HG02981 (cell line): ENCODE measurements around the gene MAGI2.

Source experiments
- ATAC-seq: cut with Tn5 transposase; IDR thresholded peaks from one replicate; pipeline ENCODE4 v1.9.1; 2021; ENCODE audit warnings: mild to moderate bottlenecking, moderate library complexity; ENCODE audit not compliant: unreplicated experiment

The MAGI2 gene

DNA sequence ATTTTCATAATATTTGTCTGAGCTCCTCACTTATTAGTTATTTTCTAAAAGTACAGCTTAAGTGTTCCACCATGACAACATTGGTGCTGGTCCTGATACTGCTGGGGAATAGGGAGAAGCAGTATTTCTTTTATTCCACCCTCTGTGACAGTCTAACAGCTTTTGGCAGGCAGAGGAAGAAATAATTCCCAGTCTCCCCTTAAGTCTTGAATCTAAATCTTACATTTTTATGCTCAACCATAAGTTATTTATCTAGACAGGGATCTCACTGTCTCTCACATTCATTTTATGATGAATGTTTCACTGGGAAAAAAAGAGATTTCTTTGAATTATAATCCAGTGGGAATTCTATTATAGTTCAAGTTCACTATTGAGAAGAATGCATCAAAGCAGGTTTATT lies 71.5 kb downstream of the MAGI2 start:
- ATAC-seq: no peak

- ATAC-seq: no peak
Observed at GRCh38 chr7:79377097-79377496, 76.4 kb downstream of the MAGI2 start.

- no peak for ATAC-seq
Observed at GRCh38 chr7:79376299-79377025, 77.0 kb downstream of the MAGI2 start.

DNA sequence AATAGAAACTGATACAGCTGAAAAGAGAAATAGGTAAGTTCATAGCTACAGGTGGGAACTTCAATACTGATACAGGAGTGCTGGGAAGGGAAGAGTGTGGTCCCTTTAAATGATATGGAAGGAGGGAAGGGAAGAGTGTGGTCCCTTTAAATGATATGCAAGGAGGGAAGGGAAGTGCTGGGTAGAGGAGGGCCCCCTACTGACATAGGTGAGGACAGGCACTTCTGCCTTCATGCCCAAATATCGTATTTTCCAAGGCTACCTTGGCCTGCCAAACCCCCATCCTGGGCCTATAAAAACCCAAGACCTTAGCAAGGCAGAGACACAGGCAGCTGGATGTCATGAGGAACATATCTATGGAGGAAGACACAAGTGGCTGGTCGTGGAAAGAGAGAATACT lies 92.3 kb downstream of the MAGI2 start:
- ATAC-seq: no peak

GRCh38 chr7:79359827-79360226 lies 93.6 kb downstream of the MAGI2 start:
- ATAC-seq: no peak

DNA sequence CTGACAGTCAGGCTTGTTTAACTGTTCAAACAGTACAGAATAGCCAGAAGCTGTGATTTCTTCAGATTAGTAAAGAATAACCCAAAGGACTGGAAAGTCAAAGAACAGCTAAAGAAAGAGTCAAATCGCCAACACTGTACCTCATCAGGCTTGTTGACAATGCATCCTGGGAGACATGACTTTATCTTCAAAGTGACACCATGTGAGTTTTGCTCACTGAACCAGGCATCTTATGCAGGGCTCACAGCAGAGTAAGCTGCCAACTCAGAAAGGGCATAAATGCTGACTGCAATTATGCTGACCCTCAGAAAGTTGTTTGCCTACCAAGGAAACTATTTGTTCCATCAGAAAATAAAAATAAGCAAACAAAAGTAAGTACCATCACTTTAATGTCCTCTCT lies 96.4 kb downstream of the MAGI2 start:
- no peak for ATAC-seq

GRCh38 chr7:79353720-79354468 lies 99.6 kb downstream of the MAGI2 start:
- no peak for ATAC-seq

- ATAC-seq: no peak
Observed at GRCh38 chr7:79352323-79352722, 101.1 kb downstream of the MAGI2 start.

- ATAC-seq: no peak
Observed at GRCh38 chr7:79347351-79347750, 106.1 kb downstream of the MAGI2 start.

DNA sequence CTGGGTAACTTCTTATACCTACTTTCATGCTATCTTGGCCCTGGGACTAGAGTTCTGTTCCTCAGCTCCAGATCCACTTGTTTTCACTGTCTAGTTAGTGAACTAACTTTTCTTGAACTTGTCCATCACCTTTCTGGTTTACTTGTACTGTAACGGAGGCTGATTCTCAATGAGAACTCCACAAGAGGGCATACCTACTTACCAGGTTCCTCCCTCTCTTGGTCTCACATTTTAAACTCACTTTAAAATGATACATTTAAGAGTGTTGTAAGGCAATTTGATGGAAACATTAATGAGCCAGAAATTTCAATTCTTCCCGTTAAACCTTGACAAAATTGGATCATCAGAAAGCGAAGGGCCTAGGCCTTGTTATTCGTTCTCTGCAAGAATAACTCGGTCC lies 111.6 kb downstream of the MAGI2 start:
- no peak for ATAC-seq

- no peak for ATAC-seq
Observed at GRCh38 chr7:79340212-79340611, 113.3 kb downstream of the MAGI2 start.

GRCh38 chr7:79339208-79339925 lies 114.1 kb downstream of the MAGI2 start:
- no peak for ATAC-seq

- ATAC-seq: no peak
Observed at GRCh38 chr7:79337717-79338116, 115.8 kb downstream of the MAGI2 start.

GRCh38 chr7:79334841-79335240 lies 118.6 kb downstream of the MAGI2 start:
- ATAC-seq: no peak

DNA sequence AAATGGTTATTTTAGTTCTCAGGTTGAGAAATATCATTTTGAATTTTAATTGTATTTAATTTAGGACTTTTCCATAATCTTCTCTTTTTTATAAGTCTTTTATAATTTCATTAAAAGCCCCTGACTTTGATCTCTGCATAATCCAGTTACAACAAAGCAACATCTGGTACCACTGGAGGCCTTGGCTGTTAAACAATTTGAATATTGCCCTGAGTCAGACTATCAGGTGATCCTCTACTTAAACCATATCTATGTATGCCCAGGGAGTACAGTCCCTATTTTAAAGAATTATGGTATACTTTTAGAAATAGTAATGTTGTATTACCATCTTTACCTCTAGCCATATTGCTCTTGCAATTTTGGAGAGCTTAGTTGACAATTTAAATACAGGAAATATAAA lies 119.1 kb downstream of the MAGI2 start:
- ATAC-seq: no peak

DNA sequence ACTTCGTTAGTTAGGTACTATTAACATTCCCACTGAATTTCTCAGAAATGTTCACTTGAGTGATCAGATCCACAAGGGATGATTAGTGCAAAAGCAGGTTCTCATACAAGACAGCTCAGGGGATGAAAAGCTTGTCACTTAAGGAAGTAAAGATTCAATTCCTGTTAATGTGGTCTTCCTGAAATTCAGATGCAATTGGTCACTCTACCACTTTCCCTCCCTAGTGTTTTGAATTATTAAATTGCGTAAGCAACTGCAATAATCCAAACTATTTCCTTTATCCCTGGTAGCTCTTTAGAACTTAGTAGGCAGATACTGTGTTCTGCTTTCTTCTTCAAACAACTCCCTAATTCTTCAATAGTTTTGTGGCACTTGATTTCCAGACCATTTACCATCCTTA lies 121.4 kb downstream of the MAGI2 start:
- no peak for ATAC-seq

DNA sequence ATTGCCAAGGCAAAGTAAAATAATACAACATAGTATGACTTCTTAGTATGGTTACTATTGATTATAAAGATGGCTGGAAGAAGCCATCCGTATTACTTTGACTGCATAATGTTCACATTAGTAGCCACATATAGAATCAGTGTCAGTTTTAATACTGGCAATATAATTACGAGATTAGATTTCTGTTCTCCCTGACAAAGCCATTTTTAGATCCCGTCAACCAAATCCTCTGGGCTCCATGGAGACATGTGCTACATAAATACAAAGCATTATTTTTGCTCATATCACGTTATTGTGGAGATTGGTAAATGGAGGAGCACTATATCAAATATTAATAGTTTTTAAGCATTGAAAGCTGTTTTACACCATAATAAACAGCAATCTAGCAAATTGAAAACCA lies 124.0 kb downstream of the MAGI2 start:
- no peak for ATAC-seq

- no peak for ATAC-seq
Observed at GRCh38 chr7:79320741-79321473, 132.6 kb downstream of the MAGI2 start.

- no peak for ATAC-seq
Observed at GRCh38 chr7:79319369-79319768, 134.1 kb downstream of the MAGI2 start.

GRCh38 chr7:79317728-79318127 lies 135.7 kb downstream of the MAGI2 start:
- ATAC-seq: no peak

DNA sequence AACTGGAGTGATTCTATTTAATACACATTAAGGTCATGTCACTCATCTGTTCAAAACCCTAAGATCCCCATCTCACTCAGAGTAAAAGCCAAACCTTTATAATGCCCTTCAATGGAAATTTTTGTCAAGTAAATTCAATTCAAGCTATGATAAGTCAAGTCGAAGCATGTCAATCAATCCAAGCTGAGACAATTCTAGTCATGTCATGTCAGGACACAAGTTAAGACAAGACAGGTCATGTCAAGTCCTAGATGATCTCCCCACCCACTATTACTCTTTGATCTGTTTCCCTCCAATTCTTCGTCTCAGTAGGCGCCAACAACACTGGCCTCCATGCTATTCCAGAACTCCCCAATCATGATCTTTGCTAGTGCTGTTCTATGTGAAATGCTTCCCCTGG lies 141.4 kb downstream of the MAGI2 start:
- ATAC-seq: no peak
